ENCODE measurements around the gene SH3GL3.

DNA sequence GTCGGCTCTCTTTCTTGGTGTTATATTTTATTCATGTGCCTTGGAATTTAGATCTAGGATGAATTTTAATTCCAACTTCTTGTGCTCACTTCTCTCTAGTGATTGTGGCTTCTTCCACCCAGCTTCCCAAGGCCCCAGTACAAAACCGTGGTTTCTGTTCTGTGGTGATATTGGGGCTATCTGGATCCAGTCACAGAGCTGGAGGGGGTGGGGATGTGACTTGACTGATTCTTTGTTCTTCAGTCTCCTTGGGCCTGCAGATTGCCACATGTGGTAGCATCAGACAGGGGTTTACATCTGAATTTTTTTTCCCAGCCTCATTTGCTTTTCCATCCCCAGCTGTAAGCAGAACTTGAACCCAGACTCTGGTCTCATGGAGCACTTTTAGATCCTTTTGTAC, 108.2 kb downstream of the SH3GL3 start:
- TF ChIP-seq, protein P1, sequence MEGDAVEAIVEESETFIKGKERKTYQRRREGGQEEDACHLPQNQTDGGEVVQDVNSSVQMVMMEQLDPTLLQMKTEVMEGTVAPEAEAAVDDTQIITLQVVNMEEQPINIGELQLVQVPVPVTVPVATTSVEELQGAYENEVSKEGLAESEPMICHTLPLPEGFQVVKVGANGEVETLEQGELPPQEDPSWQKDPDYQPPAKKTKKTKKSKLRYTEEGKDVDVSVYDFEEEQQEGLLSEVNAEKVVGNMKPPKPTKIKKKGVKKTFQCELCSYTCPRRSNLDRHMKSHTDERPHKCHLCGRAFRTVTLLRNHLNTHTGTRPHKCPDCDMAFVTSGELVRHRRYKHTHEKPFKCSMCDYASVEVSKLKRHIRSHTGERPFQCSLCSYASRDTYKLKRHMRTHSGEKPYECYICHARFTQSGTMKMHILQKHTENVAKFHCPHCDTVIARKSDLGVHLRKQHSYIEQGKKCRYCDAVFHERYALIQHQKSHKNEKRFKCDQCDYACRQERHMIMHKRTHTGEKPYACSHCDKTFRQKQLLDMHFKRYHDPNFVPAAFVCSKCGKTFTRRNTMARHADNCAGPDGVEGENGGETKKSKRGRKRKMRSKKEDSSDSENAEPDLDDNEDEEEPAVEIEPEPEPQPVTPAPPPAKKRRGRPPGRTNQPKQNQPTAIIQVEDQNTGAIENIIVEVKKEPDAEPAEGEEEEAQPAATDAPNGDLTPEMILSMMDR (IDR thresholded peaks at IDR 0.05 in 8 of 11, conservative IDR thresholded peaks at IDR 0.05 in 3 of 11), result no peak
- TF ChIP-seq POLR2A (IDR thresholded peaks at IDR 0.05) (no peak), POLR2AphosphoS5 (IDR thresholded peaks at IDR 0.05) (no peak)
